H1 (cell line): ENCODE measurements around the gene PPIB. TPM values are rescaled to one million over a fixed set of nuclear protein-coding genes. Genes with fewer than 3 reads are reported as not detected.

Experiments
- CTCF ChIA-PET: fragments of 300-600 bp; sonication (Branson Sonifier 250); formaldehyde crosslinking; loops from one replicate; lab custom pipeline; 2021; ENCODE audit not compliant: partially characterized antibody; lab: Charles Lee
- POLR2A ChIA-PET: fragments of 300-600 bp; sonication (Branson Sonifier 250); formaldehyde crosslinking; loops from one replicate; lab custom pipeline; 2021; ENCODE audit warnings: inconsistent platforms; ENCODE audit not compliant: partially characterized antibody; lab: Charles Lee
- DNase-seq, 2 experiments: peaks; one replicate each; pipeline versions ENCODE4 v3.0.0 to v3.0.0-alpha.2; 2010 to 2022; ENCODE audit warnings: low spot score in 2 of 2, low read depth in 1 of 2, mixed read lengths in 1 of 2
- FAIRE-seq: peaks from 2 replicates; lab custom pipeline; 2011; peaks lifted over from hg19 to GRCh38; lab: Jason Lieb, UNC
- H2AFZ ChIP-seq: 2 replicates; pipeline ENCODE4 v1.8.1; 2012; ENCODE audit warnings: low read length, inconsistent platforms
- H2AK5ac ChIP-seq: 2 replicates; pipeline ENCODE4 v1.6.1; 2013; ENCODE audit warnings: low read depth, low read length
- H2BK120ac ChIP-seq: replicated peaks from 2 replicates; pipeline ENCODE3; 2013; ENCODE audit warnings: low read depth, low read length, inconsistent platforms
- H2BK12ac ChIP-seq: 2 replicates; pipeline ENCODE4 v1.6.1; 2013; ENCODE audit warnings: low read depth, low read length
- H2BK15ac ChIP-seq: 2 replicates; pipeline ENCODE4 v1.6.1; 2013; ENCODE audit warnings: low read length
- H2BK20ac ChIP-seq: 2 replicates; pipeline ENCODE4 v1.6.1; 2013; ENCODE audit warnings: low read length
- H2BK5ac ChIP-seq: 2 replicates; pipeline ENCODE4 v1.6.1; 2013; ENCODE audit warnings: low read depth, low read length
- H3K14ac ChIP-seq: 2 replicates; pipeline ENCODE4 v1.6.1; 2013; ENCODE audit warnings: inconsistent platforms; ENCODE audit not compliant: insufficient read length
- H3K18ac ChIP-seq: 2 replicates; pipeline ENCODE4 v1.6.1; 2013; ENCODE audit warnings: low read length; ENCODE audit errors: extremely low read depth
- H3K23ac ChIP-seq: 2 replicates; pipeline ENCODE4 v1.6.1; 2013; ENCODE audit warnings: inconsistent platforms; ENCODE audit not compliant: insufficient read length
- H3K23me2 ChIP-seq: 2 replicates; pipeline ENCODE4 v1.6.1; 2013; ENCODE audit warnings: low read depth, low read length
- H3K27ac ChIP-seq: 2 replicates; pipeline ENCODE4 v1.6.1; 2011; ENCODE audit warnings: low read depth, low read length, inconsistent platforms
- H3K27me3 ChIP-seq, 4 experiments: replicated peaks in 1 of 4; 1 replicate in 1 of 4; 2 replicates in 3 of 4; pipeline versions ENCODE4 v1.6.1 to v1.8.1; 2011 to 2013; ENCODE audit warnings: low read length in 3 of 4, mild to moderate bottlenecking in 3 of 4, inconsistent platforms in 2 of 4, mixed read lengths in 2 of 4, moderate library complexity in 1 of 4; ENCODE audit not compliant: control insufficient read depth in 3 of 4, insufficient read depth in 3 of 4; ENCODE audit errors: extremely low read depth in 1 of 4
- H3K36me3 ChIP-seq, 4 experiments: 2 replicates each; pipeline versions ENCODE4 v1.6.1 to v1.8.1; 2011 to 2013; ENCODE audit warnings: mild to moderate bottlenecking in 4 of 4, low read length in 3 of 4, moderate library complexity in 2 of 4, control low read depth in 1 of 4, inconsistent platforms in 1 of 4; ENCODE audit not compliant: insufficient read depth in 4 of 4, control insufficient read depth in 2 of 4
- H3K4ac ChIP-seq: replicated peaks from 2 replicates; pipeline ENCODE3; 2013; ENCODE audit warnings: low read length, low read depth, mixed read lengths, inconsistent platforms; ENCODE audit not compliant: insufficient read length
- H3K4me1 ChIP-seq, 4 experiments: replicated peaks in 1 of 4; 1 replicate in 1 of 4; 2 replicates in 3 of 4; pipeline versions ENCODE4 v1.6.1 to v1.8.1; 2011 to 2013; ENCODE audit warnings: low read length in 3 of 4, inconsistent platforms in 2 of 4, mixed read lengths in 1 of 4; ENCODE audit not compliant: insufficient read depth in 4 of 4, control insufficient read depth in 3 of 4
- H3K4me2 ChIP-seq, 2 experiments: 2 replicates each; pipeline versions ENCODE4 v1.6.1 to v1.8.1; 2011 to 2013; ENCODE audit warnings: low read depth in 2 of 2, low read length in 2 of 2, control low read depth in 1 of 2, inconsistent platforms in 1 of 2, mild to moderate bottlenecking in 1 of 2; ENCODE audit not compliant: insufficient read depth in 1 of 2
- H3K4me3 ChIP-seq, 4 experiments: fragments of 200-600, 300-600 bp in 1 of 4; sonication (generic), shearing (Covaris generic), sonication (Bioruptor Twin) in 1 of 4; 2 replicates each; pipeline versions ENCODE4 v1.5.1 to v1.8.1; 2011 to 2016; ENCODE audit warnings: low read length in 4 of 4, low read depth in 3 of 4, control low read depth in 2 of 4, inconsistent platforms in 2 of 4, mild to moderate bottlenecking in 2 of 4, mixed read lengths in 1 of 4, moderate library complexity in 1 of 4; ENCODE audit not compliant: insufficient read depth in 2 of 4; ENCODE audit errors: extremely low read depth in 1 of 4
- H3K56ac ChIP-seq: replicated peaks from 2 replicates; pipeline ENCODE3; 2013; ENCODE audit warnings: low read depth, mild to moderate bottlenecking, mixed read lengths, low read length, inconsistent platforms; ENCODE audit not compliant: insufficient read length
- H3K79me1 ChIP-seq: 2 replicates; pipeline ENCODE4 v1.6.1; 2013; ENCODE audit warnings: low read depth, low read length, control low read depth
- H3K79me2 ChIP-seq, 2 experiments: 2 replicates each; pipeline versions ENCODE4 v1.6.1 to v1.8.1; 2012 to 2013; ENCODE audit warnings: low read length in 2 of 2, mild to moderate bottlenecking in 2 of 2, inconsistent platforms in 1 of 2; ENCODE audit not compliant: insufficient read depth in 2 of 2, control insufficient read depth in 1 of 2
- H3K9ac ChIP-seq, 4 experiments: replicated peaks in 1 of 4; 1 replicate in 1 of 4; 2 replicates in 3 of 4; pipeline versions ENCODE4 v1.6.1 to v1.8.1; 2011 to 2013; ENCODE audit warnings: low read depth in 3 of 4, low read length in 3 of 4, control low read depth in 2 of 4, mild to moderate bottlenecking in 2 of 4, moderate library complexity in 2 of 4, inconsistent platforms in 1 of 4; ENCODE audit errors: extremely low read depth in 1 of 4
- H3K9me3 ChIP-seq, 2 experiments: 2 replicates each; pipeline versions ENCODE4 v1.6.1 to v1.8.1; 2012 to 2013; ENCODE audit warnings: mild to moderate bottlenecking in 2 of 2, moderate library complexity in 2 of 2, control low read depth in 1 of 2, inconsistent platforms in 1 of 2, low read depth in 1 of 2, low read length in 1 of 2, mixed read lengths in 1 of 2; ENCODE audit not compliant: insufficient read depth in 2 of 2
- H4K20me1 ChIP-seq, 2 experiments: replicated peaks in 1 of 2; 2 replicates each; pipeline versions ENCODE3 to v1.8.1; 2011 to 2013; ENCODE audit warnings: inconsistent platforms in 2 of 2, low read length in 2 of 2, mild to moderate bottlenecking in 1 of 2; ENCODE audit not compliant: insufficient read depth in 2 of 2, control insufficient read depth in 1 of 2
- H4K5ac ChIP-seq: 2 replicates; pipeline ENCODE4 v1.6.1; 2013; ENCODE audit warnings: low read length, low read depth, mixed read lengths, inconsistent platforms; ENCODE audit not compliant: insufficient read length
- H4K8ac ChIP-seq: 2 replicates; pipeline ENCODE4 v1.8.0; 2013; ENCODE audit warnings: mild to moderate bottlenecking, moderate library complexity, low read length, inconsistent platforms; ENCODE audit not compliant: insufficient read depth; ENCODE audit errors: extremely low read depth
- H4K91ac ChIP-seq: replicated peaks from 2 replicates; pipeline ENCODE3; 2013; ENCODE audit warnings: low read length, mixed read lengths, inconsistent platforms; ENCODE audit not compliant: insufficient read length
- WGBS, 2 experiments: shearing (Covaris generic) in 1 of 2; methylation state at CpG; one replicate each; pipeline versions ENCODE4 v1.1.6 to v1.1.7; 2013 to 2015; ENCODE audit warnings: low lambda C conversion rate in 2 of 2, mixed read lengths in 2 of 2, inconsistent platforms in 1 of 2, low coverage in 1 of 2, missing lambda C conversion rate in 1 of 2; ENCODE audit not compliant: insufficient replicate concordance in 2 of 2, insufficient coverage in 1 of 2, insufficient read length in 1 of 2; ENCODE audit errors: extremely low coverage in 1 of 2, missing lambda C conversion rate in 1 of 2; 5-methylcytosine and 5-hydroxymethylcytosine counted together
- polyA plus RNA-seq, 7 experiments: library from polyadenylated mRNA; depleted of rRNA in 3 of 7; stranded (reverse) in 5 of 7; unstranded in 2 of 7; fragments of >200 nt in 5 of 7; fragments of 200-250 nt in 2 of 7; gene quantifications; 1 replicate in 5 of 7; 2 replicates in 1 of 7; 4 replicates in 1 of 7; pipeline versions ENCODE4 v1.2.1 to v1.2.3, GENCODE V29; 2011 to 2013; ENCODE audit warnings: missing spikeins in 2 of 7, mixed read lengths in 2 of 7
- total RNA-seq: library from RNA; stranded (reverse); fragmentation: NEBNext Ultra II Directional; extraction: Animal tissue kit (Norgen Biotek cat#: 25700); gene quantifications from 2 replicates; pipeline ENCODE4 v1.2.1, GENCODE V29; 2021

PPIB gene
- total and polyA plus RNA-seq, 2 of the 8 experiments (the other 6 are each of a cell fraction or from before 2014, with no cell fraction given) = 558 to 579 TPM

GRCh38 chr15:64143276-64143675, 19.5 kb downstream of the PPIB start:
- Histone ChIP-seq H4K91ac (no peak overlapping the region), H3K4me2 (no peak overlapping the region), H3K27ac (no peak overlapping the region), H2BK5ac (no peak overlapping the region; the same call in 1 of the 2 replicates), H4K5ac (no peak overlapping the region), H4K8ac (no peak overlapping the region), H2BK20ac (no peak overlapping the region), H3K9ac (no peak overlapping the region), H3K79me1 (no peaks in the 10 kb centered on the region), H3K23me2 (no peaks in the 10 kb centered on the region), H3K4me1 (peaks cover 0 to 6% (median 0%) of the 10 kb centered on the region in 4 experiments; a peak in 1 of 7 replicates), H3K27me3 (no peaks in the 10 kb centered on the region), H3K9me3 (no peaks in the 10 kb centered on the region), H3K18ac (no peak overlapping the region), H3K79me2 (no peaks in the 10 kb centered on the region), H3K4ac (no peak overlapping the region), H4K20me1 (peaks cover 0 to 3% of the 10 kb centered on the region in 2 experiments), H3K14ac (no peak overlapping the region), H2BK12ac (no peak overlapping the region), H2AFZ (no peak overlapping the region), H3K56ac (no peak overlapping the region), H2BK15ac (no peak overlapping the region), H3K36me3 (peaks cover 0 to 5% (median 0%) of the 10 kb centered on the region in 4 experiments; a peak in 2 of 8 replicates), H3K23ac (no peak overlapping the region), H2BK120ac (no peak overlapping the region), H3K4me3 (no peak overlapping the region), H2AK5ac (no peak overlapping the region)
- ChIA-PET POLR2A (interaction anchor here (2.6 kb wide), 1 partner anchor 9 kb away, joined by 7 read pairs; no protein-coding TSS in a partner anchor), CTCF (interaction anchor here (0.5 to 4.1 kb wide), 7 partner anchors 9 to 269 kb away, joined by 3 to 18 read pairs (median 4); no protein-coding TSS in a partner anchor)
- 87% methylated on average over 6 of the region's 6 CpGs; no CpG with 5 or more reads in 1 of the 2 experiments for WGBS, 2 experiments
- FAIRE-seq = no peak
- no peak for DNase-seq
